Stimulated activated naive CD8-positive, alpha-beta T cell treated with anti-CD3 and anti-CD28 coated beads, Interleukin-15, amount 100 ng/mL, for 72 hours (primary cell): ENCODE measurements around the gene FBLN7.

ENCODE experiments used
- ATAC-seq: fragments of 150-1000 bp; cut with Tn5 transposase; 2 replicates; pipeline ENCODE4 v1.10.0; 2021; ENCODE audit warnings: mild to moderate bottlenecking, moderate library complexity
- DNase-seq, 2 donors: peaks; one replicate each; pipeline ENCODE4 v3.0.0; 2021 to 2022
- H3K27ac Mint-ChIP-seq, 2 donors: one replicate each; pipeline ENCODE4 v1.8.0; 2022; ENCODE audit warnings: mild to moderate bottlenecking in 2 of 2, mixed read lengths in 2 of 2, moderate library complexity in 2 of 2
- H3K27me3 Mint-ChIP-seq: one replicate; pipeline ENCODE4 v1.8.0; 2022; ENCODE audit warnings: mixed read lengths
- H3K4me1 Mint-ChIP-seq: one replicate; pipeline ENCODE4 v1.8.0; 2022; ENCODE audit warnings: mild to moderate bottlenecking, mixed read lengths
- H3K4me3 Mint-ChIP-seq, 2 donors: one replicate each; pipeline ENCODE4 v1.8.0; 2022; ENCODE audit warnings: mild to moderate bottlenecking in 2 of 2, mixed read lengths in 2 of 2, moderate library complexity in 1 of 2
- H3K9me3 Mint-ChIP-seq, 2 donors: one replicate each; pipeline ENCODE4 v1.8.0; 2022; ENCODE audit warnings: mixed read lengths in 2 of 2

FBLN7 gene

GRCh38 chr2:112183327-112184025, 45.3 kb downstream of the FBLN7 start:
- H3K27ac Mint-ChIP-seq: peak overlapping the region; percentile 8 to 20
- ATAC-seq (no peak), DNase-seq (no peak)
- H3K9me3 Mint-ChIP-seq: peaks cover 4 to 14% of the 10 kb centered on the region in 2 donors
- peak overlapping the region; percentile 19 to 40 for H3K4me3 Mint-ChIP-seq
- peaks cover 61% of the 10 kb centered on the region for H3K4me1 Mint-ChIP-seq
- H3K27me3 Mint-ChIP-seq: peaks cover 8% of the 10 kb centered on the region

- Mint-ChIP-seq H3K4me1 (peaks cover 67% of the 10 kb centered on the region), H3K9me3 (peaks cover 4 to 14% of the 10 kb centered on the region in 2 donors), H3K4me3 (no peak overlapping the region), H3K27ac (no peak overlapping the region), H3K27me3 (peaks cover 8% of the 10 kb centered on the region)
- DNase-seq: no peak
- ATAC-seq: no peak
Measured at GRCh38 chr2:112184121-112184520, 45.9 kb downstream of the FBLN7 start.

- ATAC-seq (no peak), DNase-seq (no peak)
- Mint-ChIP-seq H3K27me3 (no peaks in the 10 kb centered on the region), H3K27ac (no peak overlapping the region), H3K4me1 (peaks cover 78% of the 10 kb centered on the region), H3K4me3 (no peak overlapping the region), H3K9me3 (peaks cover 4 to 6% of the 10 kb centered on the region in 2 donors)
Measured at GRCh38 chr2:112185131-112185530, 46.9 kb downstream of the FBLN7 start.

GRCh38 chr2:112187046-112187715, 49.0 kb downstream of the FBLN7 start:
- DNase-seq (no peak), ATAC-seq (no peak)
- Mint-ChIP-seq H3K9me3 (peaks cover 4 to 6% of the 10 kb centered on the region in 2 donors), H3K27ac (peak overlapping the region; percentile 96 to 97), H3K4me3 (peak overlapping the region; percentile 42 to 68), H3K27me3 (no peaks in the 10 kb centered on the region), H3K4me1 (peaks cover 83% of the 10 kb centered on the region)

DNA sequence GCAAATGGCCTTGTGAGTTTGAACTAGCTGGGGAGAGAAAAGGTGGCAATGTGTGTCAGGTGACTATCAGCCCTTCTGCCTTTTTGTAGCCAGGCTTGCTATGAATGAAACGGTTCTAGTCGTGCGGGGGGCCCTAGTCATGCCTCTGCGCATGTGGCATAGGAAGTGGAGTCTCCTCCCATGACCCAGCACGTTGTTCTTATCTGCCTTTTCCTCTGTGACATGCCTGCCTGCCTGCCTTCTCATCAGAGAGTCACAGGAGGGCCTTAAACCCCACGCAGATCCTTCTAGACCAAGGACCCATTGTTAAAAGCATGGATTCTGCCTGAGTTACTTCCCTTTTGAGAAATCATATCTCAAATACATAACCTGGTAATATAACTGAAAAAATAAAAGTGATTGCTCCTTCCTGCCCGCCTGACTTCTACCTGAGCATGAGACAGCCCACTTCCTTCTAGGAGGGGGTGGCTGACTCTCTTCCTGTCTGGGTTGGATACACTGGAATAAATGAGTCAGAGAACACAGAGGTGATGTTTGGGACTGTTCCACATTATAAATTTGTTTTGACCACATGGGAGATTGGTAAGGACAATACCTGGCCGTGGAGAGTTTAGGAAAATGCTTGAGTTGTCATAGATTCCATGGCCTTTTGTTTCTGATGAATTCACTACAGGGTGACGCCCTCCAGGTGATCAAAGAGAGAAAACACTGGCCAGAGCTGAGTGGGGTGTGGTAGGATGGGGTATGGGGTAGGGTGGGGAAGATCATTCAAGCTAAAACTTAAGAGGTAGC, 49.8 kb downstream of the FBLN7 start:
- peak overlapping the region; percentile 51 to 68 for H3K4me3 Mint-ChIP-seq
- DNase-seq: peak; percentile 69 to 84
- H3K4me1 Mint-ChIP-seq: peaks cover 79% of the 10 kb centered on the region

GRCh38 chr2:112189001-112189556, 50.9 kb downstream of the FBLN7 start:
- DNase-seq (no peak), ATAC-seq (no peak)
- H3K9me3 Mint-ChIP-seq: peaks cover 4 to 6% of the 10 kb centered on the region in 2 donors
- H3K4me1 Mint-ChIP-seq: peaks cover 72% of the 10 kb centered on the region
- peak overlapping the region; percentile 96 to 97 for H3K27ac Mint-ChIP-seq
- peak overlapping the region in 1 of 2 donors; percentile 51 for H3K4me3 Mint-ChIP-seq
- no peaks in the 10 kb centered on the region for H3K27me3 Mint-ChIP-seq

More for the DNA sequence above, 49.8 kb downstream of the FBLN7 start:
- Mint-ChIP-seq H3K27me3 (no peaks in the 10 kb centered on the region), H3K9me3 (peaks cover 4 to 6% of the 10 kb centered on the region in 2 donors), H3K27ac (peak overlapping the region; percentile 96 to 97)
- ATAC-seq: peak; percentile 93

GRCh38 chr2:112194028-112194427, 55.8 kb downstream of the FBLN7 start:
- Mint-ChIP-seq H3K27me3 (no peaks in the 10 kb centered on the region), H3K4me1 (peaks cover 43% of the 10 kb centered on the region), H3K4me3 (no peak overlapping the region), H3K9me3 (no peaks in the 10 kb centered on the region), H3K27ac (no peak overlapping the region)
- DNase-seq: no peak
- ATAC-seq: no peak

DNA sequence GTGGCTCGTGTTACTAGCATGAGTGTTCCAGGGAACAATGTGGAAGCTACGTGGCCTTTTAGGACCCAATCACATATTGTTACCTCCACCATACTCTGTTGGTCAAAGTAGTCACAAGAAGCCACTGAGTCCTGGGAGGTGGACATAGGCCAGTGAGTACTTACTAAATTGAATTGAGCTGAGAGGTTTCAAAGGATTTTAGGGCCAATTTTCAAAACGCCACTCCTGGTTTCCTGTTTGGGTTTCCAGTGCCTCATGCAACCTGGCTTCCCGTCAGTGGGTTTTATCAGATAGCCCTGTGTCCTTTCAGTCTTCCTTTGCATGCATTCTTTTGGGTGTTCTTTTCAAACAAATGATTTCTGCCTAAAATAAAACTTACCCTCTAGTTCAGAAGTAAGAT, 56.3 kb downstream of the FBLN7 start:
- Mint-ChIP-seq H3K4me3 (no peak overlapping the region), H3K27me3 (no peaks in the 10 kb centered on the region)

GRCh38 chr2:112195167-112195766, 57.1 kb downstream of the FBLN7 start:
- H3K4me1 Mint-ChIP-seq: peaks cover 36% of the 10 kb centered on the region
- H3K9me3 Mint-ChIP-seq: no peaks in the 10 kb centered on the region
- H3K4me3 Mint-ChIP-seq: no peak overlapping the region
- H3K27me3 Mint-ChIP-seq: no peaks in the 10 kb centered on the region
- H3K27ac Mint-ChIP-seq: no peak overlapping the region
- no peak for DNase-seq
- ATAC-seq: no peak

More for the DNA sequence above, 56.3 kb downstream of the FBLN7 start:
- Mint-ChIP-seq H3K9me3 (no peaks in the 10 kb centered on the region), H3K27ac (peak overlapping the region in 1 of 2 donors; percentile 21), H3K4me1 (peaks cover 42% of the 10 kb centered on the region)
- ATAC-seq (no peak), DNase-seq (no peak)

- ATAC-seq: no peak
- Mint-ChIP-seq H3K4me1 (peaks cover 37% of the 10 kb centered on the region), H3K4me3 (no peak overlapping the region)
Measured at GRCh38 chr2:112195950-112196349, 57.8 kb downstream of the FBLN7 start.

DNA sequence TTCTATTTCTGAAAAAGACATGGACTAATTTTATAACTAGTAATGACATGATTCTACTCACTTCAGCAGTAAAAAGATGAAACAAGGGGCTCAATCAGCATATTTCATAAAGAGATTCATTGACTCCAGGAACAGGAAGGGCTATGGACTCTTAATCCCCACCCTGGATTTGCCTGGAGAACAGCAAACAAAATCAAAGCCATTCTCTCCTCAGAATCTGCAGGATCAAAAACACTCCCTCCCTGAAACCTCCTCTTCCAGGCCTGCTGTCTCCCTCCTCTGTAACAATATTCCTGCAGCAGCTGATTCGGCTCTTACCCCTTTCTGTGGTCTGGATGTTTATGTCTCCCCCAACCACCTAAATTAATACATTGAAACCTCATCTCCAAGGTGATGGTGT, 59.7 kb downstream of the FBLN7 start:
- ATAC-seq (no peak), DNase-seq (no peak)
- Mint-ChIP-seq H3K4me1 (peaks cover 30% of the 10 kb centered on the region), H3K27me3 (no peaks in the 10 kb centered on the region), H3K27ac (no peak overlapping the region), H3K4me3 (no peak overlapping the region), H3K9me3 (peaks cover 2 to 3% of the 10 kb centered on the region in 2 donors)

More at GRCh38 chr2:112195950-112196349, 57.8 kb downstream of the FBLN7 start:
- Mint-ChIP-seq H3K27me3 (no peaks in the 10 kb centered on the region), H3K9me3 (no peaks in the 10 kb centered on the region), H3K27ac (no peak overlapping the region)
- DNase-seq: no peak

DNA sequence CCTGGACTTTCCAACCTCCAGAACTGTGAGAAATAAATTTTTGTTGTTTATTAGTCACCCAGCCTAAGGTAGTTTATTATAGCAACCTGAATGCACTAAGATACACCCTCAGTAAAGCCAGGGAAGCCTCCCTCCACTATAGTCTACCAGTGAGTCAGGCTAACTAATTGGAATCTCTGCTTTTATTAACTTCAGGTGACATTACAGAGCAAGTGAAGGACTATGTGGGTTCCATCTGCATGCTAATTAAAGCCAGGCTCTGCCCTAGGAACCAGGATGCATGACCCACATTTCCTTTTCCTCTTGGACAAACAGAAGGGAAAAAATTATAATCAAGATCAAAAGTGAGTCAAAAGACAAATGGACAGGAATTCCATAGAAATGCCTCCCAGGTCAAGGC, 60.6 kb downstream of the FBLN7 start:
- Mint-ChIP-seq H3K27me3 (no peaks in the 10 kb centered on the region), H3K9me3 (peaks cover 12% of the 10 kb centered on the region in 2 donors), H3K27ac (no peak overlapping the region), H3K4me1 (peaks cover 30% of the 10 kb centered on the region), H3K4me3 (no peak overlapping the region)
- ATAC-seq (no peak), DNase-seq (no peak)

DNA sequence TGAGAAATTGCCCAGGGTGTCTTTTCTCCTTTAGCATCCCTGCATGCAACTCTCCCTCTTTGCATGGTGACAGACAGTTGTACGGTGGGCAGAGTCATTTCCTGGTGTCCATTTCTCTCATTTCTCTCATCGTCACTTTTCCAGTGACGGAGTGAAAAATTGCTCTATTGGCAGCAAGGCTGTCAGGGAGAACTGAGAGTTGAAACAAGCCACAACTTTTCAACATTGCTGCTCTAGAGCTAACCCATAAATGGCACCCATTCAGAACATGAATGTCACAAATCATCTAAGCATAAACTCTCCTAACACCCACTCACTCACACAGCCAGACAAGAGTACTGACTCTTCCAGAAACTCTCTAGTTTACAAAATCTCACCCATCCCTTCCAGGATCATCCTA, 61.0 kb downstream of the FBLN7 start:
- H3K4me3 Mint-ChIP-seq: no peak overlapping the region
- H3K27me3 Mint-ChIP-seq: no peaks in the 10 kb centered on the region
- no peak overlapping the region for H3K27ac Mint-ChIP-seq
- H3K4me1 Mint-ChIP-seq: peaks cover 26% of the 10 kb centered on the region
- ATAC-seq: no peak
- DNase-seq: no peak
- H3K9me3 Mint-ChIP-seq: peaks cover 14 to 16% of the 10 kb centered on the region in 2 donors

DNA sequence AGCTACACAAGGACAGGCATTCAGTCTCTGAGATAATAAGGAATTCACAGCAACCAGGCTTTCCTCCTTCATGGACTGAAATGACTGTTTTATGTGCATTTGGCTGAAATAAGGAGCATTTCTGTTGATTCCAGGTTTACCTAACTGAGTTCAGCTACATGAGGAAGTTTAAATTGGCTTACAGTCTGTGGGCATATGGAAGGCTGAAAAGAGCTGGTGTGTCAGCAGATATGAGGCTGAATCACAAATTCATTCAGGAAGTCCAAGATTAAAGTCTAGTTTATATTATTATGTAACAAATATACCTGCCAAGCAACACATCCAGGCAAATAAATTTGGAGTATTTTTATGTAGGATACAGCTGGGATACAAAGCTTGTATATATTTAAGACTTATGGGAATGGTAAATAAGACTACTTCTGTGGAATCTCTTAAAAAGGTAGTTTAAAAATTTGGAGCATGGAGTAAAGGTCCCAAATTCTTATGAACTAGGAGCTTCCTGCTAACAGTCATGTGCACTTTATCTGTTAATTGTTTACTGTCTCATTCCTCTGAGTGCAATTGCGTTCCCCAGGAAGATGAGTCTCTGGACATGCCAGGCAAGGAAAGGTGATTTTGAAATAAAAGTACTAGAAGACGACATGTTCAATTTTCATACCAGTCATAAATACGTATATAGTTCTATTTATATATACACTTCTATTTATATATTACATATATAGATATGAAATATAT, 63.7 kb downstream of the FBLN7 start:
- H3K4me1 Mint-ChIP-seq: peaks cover 12% of the 10 kb centered on the region
- no peaks in the 10 kb centered on the region for H3K27me3 Mint-ChIP-seq
- H3K9me3 Mint-ChIP-seq: peaks cover 18 to 22% of the 10 kb centered on the region in 2 donors
- no peak overlapping the region for H3K4me3 Mint-ChIP-seq
- ATAC-seq (no peak), DNase-seq (no peak)
- H3K27ac Mint-ChIP-seq: no peak overlapping the region
